ENCODE data around the gene MEF2A. TPM values are rescaled to one million over a fixed set of nuclear protein-coding genes. Genes with fewer than 3 reads are reported as not detected.

MEF2A gene
- total and polyA plus RNA-seq, 9 of the 15 experiments (the other 6 are each of a cell fraction or from before 2014, with no cell fraction given): 1.6 to 18.7 (median 8.7) TPM

GRCh38 chr15:99598296-99598695 lies 32.5 kb downstream of the MEF2A start:
- ATAC-seq (no peak), DNase-seq (ENCODE audit: extremely low read depth in 1 of 4, low spot score in 3 of 4) (no peak), FAIRE-seq (no peak)
- in situ Hi-C loops (cut with MboI) (no loop called here), intact Hi-C loops (cut with micrococcal nuclease) (no loop called here)
- H3K9ac ChIP-seq (ENCODE audit: insufficient read depth in 1 of 2, low read depth in 2 of 2, low read length in 2 of 2): no peak overlapping the region
- ChIA-PET POLR2A (no interaction called here), CTCF (ENCODE audit: low intra/inter-chr PET ratio) (no interaction called here)
- TF ChIP-seq PHF21A (IDR thresholded peaks at IDR 0.05; ENCODE audit: borderline replicate concordance, low read depth): no peak
- TF ChIP-seq ZNF316 (IDR thresholded peaks at IDR 0.05): peak; percentile 68
- 0 out of 2 replicates have a peak, but pooled peaks have one; percentile 24 for TF ChIP-seq MAFG (tag; conservative IDR thresholded peaks at IDR 0.05)
- TF ChIP-seq C11orf30 (IDR thresholded peaks at IDR 0.05; ENCODE audit: low read depth): peak; percentile 38; the same call in 1 of the 2 replicates
- TF ChIP-seq CEBPZ (IDR thresholded peaks at IDR 0.05; ENCODE audit: borderline replicate concordance, low read depth, low read length): no peak
- no peaks in the 10 kb centered on the region for H3K4me1 ChIP-seq (replicated peaks in 1 of 2; ENCODE audit: control insufficient read depth in 2 of 2, insufficient read depth in 2 of 2, low read length in 2 of 2)
- H3K4me3 ChIP-seq: no peak overlapping the region
- peaks cover 5% of the 10 kb centered on the region; the same call in 1 of the 3 replicates for H3K79me2 ChIP-seq (ENCODE audit: control insufficient read depth, insufficient read depth, low read length)
- H3K4me2 ChIP-seq (ENCODE audit: insufficient read depth, low read length): no peak overlapping the region
- no peaks in the 10 kb centered on the region for H4K20me1 ChIP-seq (replicated peaks; ENCODE audit: control insufficient read depth, insufficient read depth, low read length)
- H3K36me3 ChIP-seq (ENCODE audit: control insufficient read depth, insufficient read depth, low read length): no peaks in the 10 kb centered on the region
- H3K9me1 ChIP-seq (ENCODE audit: control insufficient read depth, insufficient read depth, low read length): no peaks in the 10 kb centered on the region
- H2AFZ ChIP-seq (ENCODE audit: low read depth, low read length): no peak overlapping the region
- H3K27ac ChIP-seq (ENCODE audit: extremely low read depth, low read depth, low read length): no peak overlapping the region
- no TSS peak for BruUV-seq (replicated peaks)
- no peaks in the 10 kb centered on the region for H3K9me3 ChIP-seq (replicated peaks; ENCODE audit: control insufficient read depth, insufficient read depth, low read depth, low read length)
- WGBS (ENCODE audit: insufficient coverage, low coverage, missing lambda C conversion rate): 41% methylated on average over 3 of the region's 3 CpGs
- no peaks in the 10 kb centered on the region for H3K27me3 ChIP-seq (ENCODE audit: control insufficient read depth in 2 of 2, insufficient read depth in 2 of 2, low read length in 2 of 2)

Data from K562 (cell line).